NB4 (cell line): ENCODE data around the gene BICRAL.

Experiments used
- DNase-seq: peaks from one replicate; pipeline ENCODE4 v3.0.0; 2010; ENCODE audit warnings: low read depth
- H3K4me3 ChIP-seq: one replicate; pipeline ENCODE4 v1.5.1; 2011; ENCODE audit warnings: mild to moderate bottlenecking, low read depth, low read length, moderate library complexity
- CTCF ChIP-seq: IDR thresholded peaks from one replicate; pipeline ENCODE4 v1.5.1; 2012; ENCODE audit warnings: low read depth, low read length
- MAX ChIP-seq: IDR thresholded peaks from 2 replicates; pipeline ENCODE4 v1.6.1; 2011; ENCODE audit warnings: low read depth, low read length
- MYC ChIP-seq: IDR thresholded peaks from 2 replicates; pipeline ENCODE4 v1.6.1; 2011; ENCODE audit warnings: low read depth, low read length
- POLR2A ChIP-seq: IDR thresholded peaks from 2 replicates; pipeline ENCODE4 v1.6.1; 2011; ENCODE audit warnings: mild to moderate bottlenecking; ENCODE audit not compliant: insufficient read length; ENCODE audit errors: extremely low read depth

BICRAL gene

DNA sequence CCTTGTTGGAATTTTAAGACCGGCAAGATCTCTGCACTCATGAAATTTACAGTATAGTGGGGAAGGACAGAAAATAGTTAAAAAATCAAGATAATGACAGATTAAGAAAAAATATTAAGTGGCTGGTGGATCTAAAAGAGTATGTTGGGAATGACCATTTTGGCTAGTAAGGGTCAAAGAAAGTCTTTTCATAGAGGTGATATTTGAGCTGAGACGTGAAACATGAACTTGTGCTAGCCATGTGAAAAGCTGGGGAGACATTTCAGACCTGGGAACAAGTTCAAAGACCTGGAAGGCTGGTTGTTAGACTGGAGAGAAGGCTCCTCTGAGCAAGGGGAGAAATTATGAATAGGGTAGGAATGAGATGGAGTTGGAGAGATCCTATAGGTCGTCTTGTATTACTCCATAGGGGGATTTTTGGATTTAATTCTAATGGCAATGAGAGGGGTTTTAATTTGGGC lies 4.7 kb downstream of the BICRAL start:
- no peak for TF ChIP-seq MAX
- no peak for TF ChIP-seq CTCF
- TF ChIP-seq POLR2A, result no peak
- no peak for TF ChIP-seq MYC
- no peak overlapping the region for H3K4me3 ChIP-seq
- no peak for DNase-seq

- TF ChIP-seq POLR2A, result no peak
- TF ChIP-seq MYC, result no peak
- TF ChIP-seq MAX, result no peak
- no peak for TF ChIP-seq CTCF
- H3K4me3 ChIP-seq, result no peak overlapping the region
- no peak for DNase-seq
Observed at GRCh38 chr6:42787063-42787472, 5.2 kb downstream of the BICRAL start.

GRCh38 chr6:42788671-42789070 lies 6.8 kb downstream of the BICRAL start:
- TF ChIP-seq MYC (no peak), POLR2A (no peak), MAX (no peak)
- no peak overlapping the region for H3K4me3 ChIP-seq
- DNase-seq, result no peak

- TF ChIP-seq MAX, result no peak
- no peak for TF ChIP-seq POLR2A
- TF ChIP-seq CTCF, result no peak
- no peak for TF ChIP-seq MYC
- DNase-seq, result no peak
- no peak overlapping the region for H3K4me3 ChIP-seq
Observed at GRCh38 chr6:42790549-42791181, 8.8 kb downstream of the BICRAL start.

DNA sequence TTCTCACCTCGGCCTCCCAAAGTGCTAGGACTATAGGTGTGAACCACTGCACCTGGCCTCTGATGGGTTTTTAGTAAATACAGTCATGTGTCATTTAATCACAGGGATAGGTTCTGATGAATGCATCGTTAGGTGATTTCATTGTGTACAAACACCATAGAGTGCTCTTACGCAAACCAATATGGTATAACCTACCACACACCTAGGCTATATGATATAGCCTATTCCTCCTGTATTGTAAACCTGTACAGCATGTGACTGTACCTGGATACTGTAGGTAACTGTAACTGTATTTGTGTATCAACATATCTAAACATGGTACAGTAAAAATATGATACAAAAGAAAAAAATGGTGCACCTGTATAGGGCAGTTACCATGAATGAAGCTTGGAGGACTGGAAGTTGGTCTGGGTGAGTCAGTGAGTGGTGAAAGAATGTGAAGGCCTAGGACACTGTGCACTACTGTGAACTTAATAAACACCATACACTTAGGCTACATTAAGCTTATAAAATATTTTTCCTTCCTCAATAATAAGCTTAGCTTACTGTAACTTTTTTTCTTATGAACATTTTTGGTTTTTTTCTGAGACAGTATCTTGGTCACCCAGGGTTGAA lies 10.0 kb downstream of the BICRAL start:
- no peak for TF ChIP-seq MAX
- no peak for TF ChIP-seq POLR2A

DNA sequence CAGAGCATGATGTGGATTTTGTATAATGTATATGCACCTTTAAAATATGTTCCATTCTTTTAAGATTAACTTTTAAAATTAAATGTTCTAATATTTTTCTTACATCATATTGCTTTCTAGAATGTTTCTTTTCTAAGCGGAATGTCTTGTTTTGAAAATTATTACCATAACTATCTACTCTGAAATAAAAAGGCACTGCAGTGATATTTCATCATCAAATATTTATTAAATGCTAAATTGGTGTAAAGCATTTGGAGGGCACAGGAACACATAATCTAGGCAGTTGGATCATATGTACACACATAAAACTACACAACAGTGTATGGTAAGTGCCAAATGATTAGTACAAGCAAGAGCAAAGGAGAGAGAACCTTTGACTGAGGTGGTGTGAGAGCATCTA lies 13.8 kb downstream of the BICRAL start:
- no peak for DNase-seq
- H3K4me3 ChIP-seq, result no peak overlapping the region
- TF ChIP-seq CTCF, result no peak
- TF ChIP-seq POLR2A, result no peak
- no peak for TF ChIP-seq MYC
- TF ChIP-seq MAX, result no peak

More for the DNA sequence above, 10.0 kb downstream of the BICRAL start:
- DNase-seq, result no peak
- H3K4me3 ChIP-seq, result no peak overlapping the region
